ENCODE data around the gene GNAO1. TPM values are rescaled to one million over a fixed set of nuclear protein-coding genes. Genes with fewer than 3 reads are reported as not detected.

GNAO1 gene
- polyA plus RNA-seq, 1 of the 3 experiments (the other 2 are of a cell fraction) = 0.30 TPM

GRCh38 chr16:56278196-56278855 lies 87.0 kb downstream of the GNAO1 start:
- no peaks in the 10 kb centered on the region for H4K20me1 ChIP-seq (ENCODE audit: insufficient read depth)
- CTCF ChIA-PET = interaction anchor here (0.9 to 3.8 kb wide), 5 partner anchors 11 to 237 kb away, joined by 3 to 20 read pairs (median 3); no protein-coding TSS in a partner anchor
- H3K27ac ChIP-seq (ENCODE audit: low read depth in 2 of 2, low read length in 1 of 2) = no peak overlapping the region; a peak in 1 of 4 replicates
- no peak overlapping the region for H3K4me3 ChIP-seq (ENCODE audit: low read depth in 2 of 2, low read length in 1 of 2)
- H3K9me3 ChIP-seq = no peaks in the 10 kb centered on the region
- H2AFZ ChIP-seq (ENCODE audit: low read depth) = no peak overlapping the region
- no peaks in the 10 kb centered on the region for H3K27me3 ChIP-seq (ENCODE audit: insufficient read depth)
- no peak overlapping the region for H3K9ac ChIP-seq
- no peaks in the 10 kb centered on the region for H3K9me2 ChIP-seq
- 41% methylated on average over 6 of the region's 9 CpGs for WGBS (ENCODE audit: low lambda C conversion rate)
- TF ChIP-seq RAD21 (IDR thresholded peaks at IDR 0.05; ENCODE audit: low read length) (no peak), SIN3A (IDR thresholded peaks at IDR 0.05; ENCODE audit: borderline replicate concordance, low read depth, low read length) (no peak), CHD2 (IDR thresholded peaks at IDR 0.05; ENCODE audit: low read length, partially characterized antibody) (no peak), JUND (IDR thresholded peaks at IDR 0.05) (no peak), RFX5 (IDR thresholded peaks at IDR 0.05; ENCODE audit: low read length) (no peak), REST (IDR thresholded peaks at IDR 0.05; ENCODE audit: low read depth, low read length) (no peak), MXI1 (IDR thresholded peaks at IDR 0.05; ENCODE audit: low read depth, low read length) (no peak), FOXJ3 (CRISPR knock-in tag; IDR thresholded peaks at IDR 0.05) (no peak), NFIC (IDR thresholded peaks at IDR 0.05; ENCODE audit: borderline replicate concordance) (no peak), CTCF (IDR thresholded peaks at IDR 0.05) (no peak), GATA2 (CRISPR knock-in tag; IDR thresholded peaks at IDR 0.05) (no peak), TAF1 (IDR thresholded peaks at IDR 0.05; ENCODE audit: borderline replicate concordance, low read depth, low read length) (no peak), POLR2AphosphoS5 (IDR thresholded peaks at IDR 0.05; ENCODE audit: low read depth, low read length) (no peak), USF1 (IDR thresholded peaks at IDR 0.05; ENCODE audit: borderline replicate concordance, low read depth) (no peak), USF2 (IDR thresholded peaks at IDR 0.05; ENCODE audit: borderline replicate concordance, low read depth, low read length) (no peak)
- POLR2A ChIA-PET = interaction anchor here (0.9 kb wide), 1 partner anchor 176 kb away, joined by 3 read pairs; no protein-coding TSS in a partner anchor
- no peaks in the 10 kb centered on the region for H3F3A ChIP-seq (replicated peaks; ENCODE audit: insufficient read depth)
- no peak overlapping the region for H3K4me2 ChIP-seq
- no peaks in the 10 kb centered on the region for H3K36me3 ChIP-seq (replicated peaks in 1 of 2; ENCODE audit: control insufficient read depth in 1 of 2, insufficient read depth in 2 of 2, low read length in 1 of 2)
- no peaks in the 10 kb centered on the region for H3K79me2 ChIP-seq (ENCODE audit: insufficient read depth)
- peaks cover 0 to 27% of the 10 kb centered on the region in 2 experiments; a peak in 1 of 4 replicates for H3K4me1 ChIP-seq (ENCODE audit: control insufficient read depth in 1 of 2, insufficient read depth in 2 of 2, low read depth in 1 of 2, low read length in 1 of 2)
- no peak for DNase-seq
